Ishikawa (cell line): Measurements from ENCODE around the gene FTMT.

ENCODE experiments used
- EGR1 ChIP-seq: IDR thresholded peaks from 2 replicates; pipeline ENCODE4 v1.6.1; 2012
- YY1 ChIP-seq: IDR thresholded peaks from 2 replicates; pipeline ENCODE4 v1.6.1; 2012; ENCODE audit warnings: low read depth

- TF ChIP-seq YY1 (no peak), EGR1 (no peak)
Observed at GRCh38 chr5:121841892-121842291, 9.8 kb upstream of the FTMT start.
